Left ventricle myocardium inferior (tissue), 1 donor: ENCODE data around the gene TRAF3. TPM values are rescaled to one million over a fixed set of nuclear protein-coding genes. Genes with fewer than 3 reads are reported as not detected.

ENCODE experiments used
- DNase-seq: peaks from one replicate; pipeline ENCODE4 v3.0.0-alpha.2; 2020
- H3K27ac ChIP-seq: fragments of 200-600 bp; replicated peaks from 2 replicates; pipeline ENCODE4 v1.8.0; 2021
- H3K27me3 ChIP-seq: fragments of 200-600 bp; 2 replicates; pipeline ENCODE4 v1.8.0; 2021; ENCODE audit warnings: low read depth
- H3K36me3 ChIP-seq: fragments of 200-600 bp; 2 replicates; pipeline ENCODE4 v1.8.0; 2021
- H3K4me1 ChIP-seq: fragments of 200-600 bp; 2 replicates; pipeline ENCODE4 v1.8.0; 2021
- H3K4me3 ChIP-seq: fragments of 200-600 bp; 2 replicates; pipeline ENCODE4 v1.8.0; 2021; ENCODE audit warnings: mild to moderate bottlenecking, moderate library complexity
- H3K9me3 ChIP-seq: fragments of 200-600 bp; replicated peaks from 2 replicates; pipeline ENCODE4 v1.8.0; 2021
- CTCF ChIP-seq: fragments of 200-600 bp; IDR thresholded peaks from 2 replicates; pipeline ENCODE4 v1.8.0; 2021; ENCODE audit warnings: antibody characterized with exemption, mild to moderate bottlenecking, borderline replicate concordance
- intact Hi-C: fragments of 100-400 bp; cut with micrococcal nuclease; formaldehyde crosslinking; loops from one replicate; pipeline ENCODE4 v1.11.0; 2022
- total RNA-seq: library from RNA; stranded (reverse); fragmentation: NEBNext Ultra II Directional; extraction: Animal tissue kit (Norgen Biotek cat#: 25700); gene quantifications from one replicate; pipeline ENCODE4 v1.2.1, GENCODE V29; 2021
- donor health status: DM: no; HTN: yes; CAD: no; lungs with severe emphysema.

Gene TRAF3
- total RNA-seq, 1 donor from 2014 or later, result 11.3 TPM

DNA sequence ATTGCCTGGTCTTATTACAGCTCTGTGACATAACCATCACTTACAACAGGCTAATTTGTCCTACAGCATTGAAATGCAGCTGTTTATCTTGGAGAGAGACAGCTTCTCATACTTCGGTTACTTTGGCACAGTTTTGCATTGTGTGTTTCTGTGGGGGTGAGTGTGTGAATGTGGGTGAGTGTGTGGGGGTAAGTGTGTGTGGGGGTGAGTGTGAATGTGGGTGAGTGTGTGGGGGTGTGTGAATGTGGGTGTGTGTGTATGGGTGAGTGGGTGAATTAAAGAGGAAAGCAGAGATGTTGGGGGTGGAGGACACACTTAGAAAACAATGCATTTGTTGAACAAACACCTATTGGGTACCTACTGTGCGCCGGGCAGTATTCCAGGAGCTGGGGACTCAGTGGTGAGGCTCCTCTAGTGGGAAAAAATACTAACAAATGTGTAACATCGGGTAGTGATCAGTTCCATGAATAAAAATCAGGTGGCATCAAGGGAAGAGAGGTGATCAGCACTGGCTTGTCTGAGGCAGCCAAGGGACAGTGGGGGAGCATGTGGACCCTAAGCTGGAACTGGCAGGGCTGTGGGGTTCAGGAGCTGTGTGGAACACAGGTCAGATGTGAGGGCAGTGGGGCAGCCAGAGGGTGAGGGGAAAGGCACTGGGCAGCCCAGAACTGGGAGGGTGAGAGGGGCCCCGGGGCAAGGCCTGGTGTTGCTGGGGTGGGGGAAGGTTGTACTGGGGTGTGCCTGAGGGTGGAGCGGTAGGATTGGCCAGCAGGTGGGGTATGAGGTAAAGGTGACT lies 101.1 kb downstream of the TRAF3 start:
- Histone ChIP-seq H3K36me3 (peaks cover 27% of the 10 kb centered on the region), H3K9me3 (no peaks in the 10 kb centered on the region), H3K4me1 (no peaks in the 10 kb centered on the region), H3K4me3 (no peak overlapping the region), H3K27me3 (no peaks in the 10 kb centered on the region), H3K27ac (no peak overlapping the region)
- intact Hi-C loops, result no loop called here
- TF ChIP-seq CTCF, result no peak
- no peak for DNase-seq

GRCh38 chr14:102878970-102879460 lies 101.8 kb downstream of the TRAF3 start:
- intact Hi-C loops, result no loop called here
- Histone ChIP-seq H3K27me3 (no peaks in the 10 kb centered on the region), H3K36me3 (peaks cover 24% of the 10 kb centered on the region), H3K4me1 (no peaks in the 10 kb centered on the region), H3K27ac (no peak overlapping the region), H3K9me3 (no peaks in the 10 kb centered on the region), H3K4me3 (no peak overlapping the region)
- no peak for TF ChIP-seq CTCF
- DNase-seq, result no peak

GRCh38 chr14:102882226-102882906 lies 105.1 kb downstream of the TRAF3 start:
- no peaks in the 10 kb centered on the region for H3K4me1 ChIP-seq
- H3K36me3 ChIP-seq, result peaks cover 14% of the 10 kb centered on the region
- no peak for DNase-seq
- no peak overlapping the region for H3K27ac ChIP-seq
- TF ChIP-seq CTCF, result no peak
- no peaks in the 10 kb centered on the region for H3K27me3 ChIP-seq
- intact Hi-C loops, result no loop called here
- no peaks in the 10 kb centered on the region for H3K9me3 ChIP-seq
- H3K4me3 ChIP-seq, result no peak overlapping the region

DNA sequence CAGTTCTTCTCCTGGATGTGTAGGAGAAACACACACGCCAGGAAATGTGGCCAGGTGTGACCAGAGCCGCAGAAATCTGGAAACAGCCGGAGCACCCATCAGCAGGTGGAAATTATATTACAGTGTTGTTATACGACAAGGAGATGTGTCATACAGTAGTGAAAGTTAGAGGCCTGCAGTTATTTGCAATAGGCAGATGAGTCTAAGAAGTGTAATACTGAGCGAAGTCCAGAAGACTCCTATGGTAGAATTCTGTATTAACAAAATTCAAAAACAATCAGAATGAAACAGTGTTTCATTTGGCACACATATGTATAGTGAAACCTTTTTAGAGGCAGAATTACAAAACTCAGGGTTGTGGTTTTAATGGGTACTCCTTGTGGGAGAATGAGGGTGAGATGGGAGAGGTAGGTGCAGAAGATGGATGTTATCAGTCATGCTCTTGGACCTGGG lies 105.9 kb downstream of the TRAF3 start:
- no peak for TF ChIP-seq CTCF
- Histone ChIP-seq H3K9me3 (no peaks in the 10 kb centered on the region), H3K4me1 (no peaks in the 10 kb centered on the region), H3K4me3 (no peak overlapping the region), H3K27me3 (no peaks in the 10 kb centered on the region), H3K36me3 (peaks cover 16% of the 10 kb centered on the region), H3K27ac (no peak overlapping the region)
- intact Hi-C loops, result no loop called here
- DNase-seq, result no peak

GRCh38 chr14:102883554-102883953 lies 106.3 kb downstream of the TRAF3 start:
- H3K4me1 ChIP-seq, result no peaks in the 10 kb centered on the region
- no peak for TF ChIP-seq CTCF
- intact Hi-C loops, result no loop called here
- H3K36me3 ChIP-seq, result peaks cover 19% of the 10 kb centered on the region
- H3K9me3 ChIP-seq, result no peaks in the 10 kb centered on the region
- no peak overlapping the region for H3K27ac ChIP-seq
- H3K4me3 ChIP-seq, result no peak overlapping the region
- no peak for DNase-seq
- H3K27me3 ChIP-seq, result no peaks in the 10 kb centered on the region
